Endothelial cell of umbilical vein (primary cell): Measurements from ENCODE around the gene TXNRD1. TPM values are rescaled to one million over a fixed set of nuclear protein-coding genes. Genes with fewer than 3 reads are reported as not detected.

ENCODE experiments used
- BruUV-seq: library from RNA; stranded (reverse); fragments of 400-500 nt; replicated peaks from 2 replicates; lab custom pipeline; 2021; lab: Mats Ljungman, UMichigan
- CTCF ChIA-PET: fragments of 300-600, 350-600 bp; sonication (Branson Sonifier 250); formaldehyde crosslinking; loops from one replicate; lab custom pipeline; 2021; ENCODE audit warnings: antibody characterized with exemption, inconsistent platforms; lab: Charles Lee
- POLR2A ChIA-PET: fragments of 300-600, 350-600 bp; sonication (Branson Sonifier 250); formaldehyde crosslinking; loops from one replicate; lab custom pipeline; 2021; ENCODE audit warnings: antibody characterized with exemption, inconsistent platforms; lab: Charles Lee
- DNase-seq: peaks from one replicate; pipeline ENCODE4 v3.0.0-alpha.2; 2011; ENCODE audit warnings: low read depth, low spot score
- FAIRE-seq: peaks from 2 replicates; lab custom pipeline; 2011; peaks lifted over from hg19 to GRCh38; lab: Jason Lieb, UNC
- H2AFZ ChIP-seq: 2 replicates; pipeline ENCODE4 v1.6.0; 2012; ENCODE audit warnings: low read depth, low read length, control low read depth, inconsistent platforms
- H3K27ac ChIP-seq: 2 replicates; pipeline ENCODE4 v1.5.1; 2011; ENCODE audit warnings: low read depth, mild to moderate bottlenecking, control low read depth, low read length, moderate library complexity; ENCODE audit not compliant: insufficient read depth
- H3K27me3 ChIP-seq, 2 experiments: 2 replicates each; pipeline versions ENCODE4 v1.6.0 to v1.6.1; 2011; ENCODE audit warnings: low read length in 2 of 2, mixed read lengths in 1 of 2; ENCODE audit not compliant: control insufficient read depth in 2 of 2, insufficient read depth in 2 of 2
- H3K36me3 ChIP-seq, 2 experiments: 2 replicates in 1 of 2; 3 replicates in 1 of 2; pipeline ENCODE4 v1.5.1; 2011; ENCODE audit warnings: low read length in 2 of 2, mild to moderate bottlenecking in 1 of 2, moderate library complexity in 1 of 2; ENCODE audit not compliant: control insufficient read depth in 2 of 2, insufficient read depth in 2 of 2; ENCODE audit errors: extremely low read depth in 1 of 2
- H3K4me1 ChIP-seq: 3 replicates; pipeline ENCODE4 v1.5.1; 2011; ENCODE audit warnings: mild to moderate bottlenecking, low read length; ENCODE audit not compliant: control insufficient read depth, insufficient read depth; ENCODE audit errors: extremely low read depth
- H3K4me2 ChIP-seq: 2 replicates; pipeline ENCODE4 v1.6.1; 2011; ENCODE audit warnings: low read length, control low read depth, mixed read lengths; ENCODE audit not compliant: insufficient read depth
- H3K4me3 ChIP-seq, 3 experiments: fragments of 200-600 bp in 1 of 3; sonication (generic), shearing (Covaris generic) in 1 of 3; replicated peaks in 1 of 3; 2 replicates each; pipeline ENCODE4 v1.5.1; 2011 to 2016; ENCODE audit warnings: control low read depth in 3 of 3, low read length in 3 of 3, mild to moderate bottlenecking in 2 of 3, inconsistent platforms in 1 of 3, low read depth in 1 of 3, moderate library complexity in 1 of 3; ENCODE audit not compliant: insufficient read depth in 1 of 3
- H3K79me2 ChIP-seq: 2 replicates; pipeline ENCODE4 v1.6.0; 2012; ENCODE audit warnings: low read length, inconsistent platforms; ENCODE audit not compliant: control insufficient read depth, insufficient read depth
- H3K9ac ChIP-seq: replicated peaks from 2 replicates; pipeline ENCODE3; 2011; ENCODE audit warnings: low read length, control low read depth; ENCODE audit not compliant: insufficient read depth; ENCODE audit errors: extremely low read depth
- H3K9me1 ChIP-seq: replicated peaks from 3 replicates; pipeline ENCODE4 v1.6.0; 2011; ENCODE audit warnings: mild to moderate bottlenecking, low read length; ENCODE audit not compliant: control insufficient read depth, insufficient read depth; ENCODE audit errors: extremely low read depth
- H3K9me3 ChIP-seq: replicated peaks from 2 replicates; pipeline ENCODE4 v1.5.1; 2012; ENCODE audit warnings: low read length, inconsistent platforms; ENCODE audit not compliant: control insufficient read depth, insufficient read depth
- H4K20me1 ChIP-seq: replicated peaks from 2 replicates; pipeline ENCODE3; 2011; ENCODE audit warnings: mild to moderate bottlenecking, low read length; ENCODE audit not compliant: control insufficient read depth, insufficient read depth; ENCODE audit errors: extremely low read depth
- EZH2 ChIP-seq: IDR thresholded peaks from 2 replicates; pipeline ENCODE4 v1.6.1; 2012; ENCODE audit warnings: borderline replicate concordance, low read depth, mild to moderate bottlenecking, moderate library complexity, low read length, inconsistent platforms; ENCODE audit not compliant: severe bottlenecking
- FOS ChIP-seq: IDR thresholded peaks from 2 replicates; pipeline ENCODE4 v1.6.1; 2011; ENCODE audit warnings: mild to moderate bottlenecking, low read length, moderate library complexity, borderline replicate concordance; ENCODE audit not compliant: insufficient read depth
- GATA2 ChIP-seq: IDR thresholded peaks from 2 replicates; pipeline ENCODE4 v1.7.0; 2011; ENCODE audit warnings: low read depth, mild to moderate bottlenecking, moderate library complexity, mixed read lengths, low read length; ENCODE audit not compliant: insufficient read length, insufficient read depth
- JUN ChIP-seq: IDR thresholded peaks from 2 replicates; pipeline ENCODE4 v1.6.1; 2011; ENCODE audit warnings: borderline replicate concordance, low read depth; ENCODE audit not compliant: insufficient read length, insufficient read depth
- MYC ChIP-seq: IDR thresholded peaks from one replicate; pipeline ENCODE4 v1.6.1; 2011; ENCODE audit warnings: mild to moderate bottlenecking, low read depth, low read length
- POLR2A ChIP-seq: IDR thresholded peaks from 2 replicates; pipeline ENCODE4 v1.6.1; 2012; ENCODE audit warnings: low read depth, mild to moderate bottlenecking, control low read depth, low read length
- POLR2AphosphoS5 ChIP-seq: IDR thresholded peaks from 2 replicates; pipeline ENCODE4 v1.6.1; 2012; ENCODE audit warnings: low read depth, mild to moderate bottlenecking, control low read depth, low read length, moderate library complexity; ENCODE audit not compliant: insufficient read depth
- dilution Hi-C: fragments of 300-500 bp; cut with MboI; formaldehyde crosslinking; loops from one replicate; pipeline ENCODE4 v1.15.0; 2019; ENCODE audit warnings: low sequenced_read_pairs; ENCODE audit not compliant: extremely low pct_ligation_motif_present
- intact Hi-C: fragments of 100-400 bp; cut with micrococcal nuclease; formaldehyde crosslinking; loops from one replicate; pipeline ENCODE4 v1.10.0; 2022
- polyA plus RNA-seq, 4 experiments: library from polyadenylated mRNA; depleted of rRNA in 3 of 4; stranded (reverse) in 3 of 4; unstranded in 1 of 4; fragments of >200 nt; gene quantifications; 2 replicates each; pipeline versions ENCODE4 v1.2.1 to v1.2.3, GENCODE V29; 2011 to 2012; ENCODE audit warnings: missing spikeins in 1 of 4
- total RNA-seq: library from RNA; stranded (reverse); gene quantifications from 2 replicates; pipeline ENCODE4 v1.2.3, GENCODE V29; 2021
- TF ChIP-seq, protein P1 (sequence below): IDR thresholded peaks from 2 replicates; pipeline ENCODE4 v1.6.1; 2011; ENCODE audit not compliant: insufficient read depth, insufficient read length
- TF ChIP-seq, protein P2 (sequence below), 2 donors: IDR thresholded peaks; 1 replicate in 1 of 2; 2 replicates in 1 of 2; pipeline ENCODE4 v1.5.1; 2011; ENCODE audit warnings: low read length in 2 of 2, mild to moderate bottlenecking in 2 of 2, moderate library complexity in 2 of 2, control low read depth in 1 of 2, inconsistent platforms in 1 of 2, low read depth in 1 of 2; ENCODE audit not compliant: insufficient read depth in 1 of 2; ENCODE audit errors: extremely low read depth in 1 of 2

Gene TXNRD1
- total and polyA plus RNA-seq, 2 donors (not counting 3 experiments of a cell fraction or from before 2014, with no cell fraction given), result 309 to 566 TPM

DNA sequence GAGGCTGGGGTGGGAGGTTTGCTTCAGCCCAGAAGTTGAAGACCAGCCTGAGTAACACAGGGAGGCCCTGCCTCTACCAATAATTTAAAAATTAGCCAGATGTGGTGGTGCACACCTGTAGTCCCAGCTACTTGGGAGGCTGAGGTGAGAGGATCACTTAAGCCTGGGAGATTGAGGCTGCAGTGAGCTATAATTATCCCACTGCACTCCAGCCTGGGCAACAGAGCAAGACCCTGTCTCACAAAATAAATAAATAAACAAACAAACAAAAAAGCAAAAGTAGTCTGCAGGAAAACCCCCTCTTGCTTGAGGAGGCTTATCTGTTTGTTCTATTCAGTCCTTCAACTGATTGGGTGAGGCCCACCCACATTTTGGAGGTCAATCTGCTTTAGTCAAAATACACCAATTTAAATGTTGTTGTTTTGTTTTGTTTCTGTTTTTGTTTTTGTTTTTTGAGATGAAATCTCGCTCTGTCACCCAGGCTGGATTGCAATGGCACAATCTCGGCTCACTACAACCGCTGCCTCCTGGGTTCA lies 24.9 kb upstream of the TXNRD1 start:
- FAIRE-seq, result no peak
- Histone ChIP-seq H3K4me2 (no peak overlapping the region), H3K27ac (no peak overlapping the region), H3K9me3 (no peaks in the 10 kb centered on the region), H3K4me3 (no peak overlapping the region), H3K4me1 (no peaks in the 10 kb centered on the region), H3K27me3 (no peaks in the 10 kb centered on the region), H3K9me1 (no peaks in the 10 kb centered on the region), H3K79me2 (no peaks in the 10 kb centered on the region), H2AFZ (no peak overlapping the region), H3K36me3 (no peaks in the 10 kb centered on the region), H3K9ac (no peak overlapping the region), H4K20me1 (no peaks in the 10 kb centered on the region)
- intact Hi-C loops, result no loop called here
- dilution Hi-C loops, result no loop called here
- no TSS peak for BruUV-seq
- no peak for DNase-seq
- CTCF ChIA-PET, result interaction anchor here (1.1 kb wide), 1 partner anchor 13 kb away, joined by 3 read pairs; no protein-coding TSS in a partner anchor
- POLR2A ChIA-PET, result no interaction called here
- TF ChIP-seq POLR2AphosphoS5 (no peak), POLR2A (no peak), JUN (no peak), MYC (no peak), EZH2 (no peak), GATA2 (no peak), FOS (no peak)
- TF ChIP-seq, protein P1, sequence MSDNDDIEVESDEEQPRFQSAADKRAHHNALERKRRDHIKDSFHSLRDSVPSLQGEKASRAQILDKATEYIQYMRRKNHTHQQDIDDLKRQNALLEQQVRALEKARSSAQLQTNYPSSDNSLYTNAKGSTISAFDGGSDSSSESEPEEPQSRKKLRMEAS, result no peak
- TF ChIP-seq, protein P2, sequence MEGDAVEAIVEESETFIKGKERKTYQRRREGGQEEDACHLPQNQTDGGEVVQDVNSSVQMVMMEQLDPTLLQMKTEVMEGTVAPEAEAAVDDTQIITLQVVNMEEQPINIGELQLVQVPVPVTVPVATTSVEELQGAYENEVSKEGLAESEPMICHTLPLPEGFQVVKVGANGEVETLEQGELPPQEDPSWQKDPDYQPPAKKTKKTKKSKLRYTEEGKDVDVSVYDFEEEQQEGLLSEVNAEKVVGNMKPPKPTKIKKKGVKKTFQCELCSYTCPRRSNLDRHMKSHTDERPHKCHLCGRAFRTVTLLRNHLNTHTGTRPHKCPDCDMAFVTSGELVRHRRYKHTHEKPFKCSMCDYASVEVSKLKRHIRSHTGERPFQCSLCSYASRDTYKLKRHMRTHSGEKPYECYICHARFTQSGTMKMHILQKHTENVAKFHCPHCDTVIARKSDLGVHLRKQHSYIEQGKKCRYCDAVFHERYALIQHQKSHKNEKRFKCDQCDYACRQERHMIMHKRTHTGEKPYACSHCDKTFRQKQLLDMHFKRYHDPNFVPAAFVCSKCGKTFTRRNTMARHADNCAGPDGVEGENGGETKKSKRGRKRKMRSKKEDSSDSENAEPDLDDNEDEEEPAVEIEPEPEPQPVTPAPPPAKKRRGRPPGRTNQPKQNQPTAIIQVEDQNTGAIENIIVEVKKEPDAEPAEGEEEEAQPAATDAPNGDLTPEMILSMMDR (IDR thresholded peaks at IDR 0.05; ENCODE audit: extremely low read depth in 1 of 2, insufficient read depth in 1 of 2, low read depth in 1 of 2, low read length in 2 of 2), result no peak
